Measurements from ENCODE around the gene NEDD4.
"Not testable (repeated sequence)": the region's sequence is repeated elsewhere in the genome, so short reads cannot be mapped to it uniquely, and the experiment has no call there.

Gene NEDD4

GRCh38 chr15:55823699-55824340, 169.6 kb downstream of the NEDD4 start:
- DNase-seq: no peak

DNA sequence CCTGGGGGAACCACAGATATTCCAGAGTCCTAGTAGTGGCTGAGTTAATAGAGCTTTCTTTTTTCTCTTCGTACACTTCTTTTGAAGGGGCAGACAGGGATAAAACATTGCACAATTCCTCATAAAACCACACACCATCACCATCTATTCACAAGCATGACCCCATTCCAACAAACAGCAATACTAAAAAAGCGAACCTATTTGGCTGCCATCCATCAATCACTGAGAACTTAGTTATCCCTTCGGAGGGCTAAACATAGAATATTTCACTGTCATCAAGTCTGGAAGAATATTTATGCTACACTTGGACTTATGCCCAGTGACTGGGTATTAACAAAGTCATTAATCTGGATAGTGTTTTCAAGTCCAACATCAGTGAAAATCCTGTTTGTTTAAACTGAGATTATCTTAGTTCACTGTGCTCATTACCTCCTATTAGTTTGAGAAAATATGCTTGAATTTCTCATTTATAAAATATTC, 170.2 kb downstream of the NEDD4 start:
- DNase-seq: no peak

DNA sequence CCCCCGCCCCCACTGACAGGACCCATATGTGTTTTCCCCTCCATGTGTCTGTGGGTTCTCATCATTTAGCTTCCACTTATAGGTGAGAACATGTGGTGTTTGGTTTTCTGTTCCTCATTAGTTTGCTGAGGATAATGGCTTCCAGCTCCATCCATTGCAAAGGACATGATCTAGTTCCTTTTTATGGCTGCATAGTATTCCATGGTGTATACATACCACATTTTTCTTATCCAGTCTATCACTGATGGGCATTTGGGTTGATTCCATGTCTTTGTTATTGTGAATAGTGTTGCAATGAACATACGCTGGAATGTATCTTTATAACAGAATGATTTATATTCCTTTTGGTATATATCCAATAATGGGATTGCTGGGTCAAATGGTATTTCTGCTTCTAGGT, 171.7 kb downstream of the NEDD4 start:
- DNase-seq: not testable (repeated sequence)

DNA sequence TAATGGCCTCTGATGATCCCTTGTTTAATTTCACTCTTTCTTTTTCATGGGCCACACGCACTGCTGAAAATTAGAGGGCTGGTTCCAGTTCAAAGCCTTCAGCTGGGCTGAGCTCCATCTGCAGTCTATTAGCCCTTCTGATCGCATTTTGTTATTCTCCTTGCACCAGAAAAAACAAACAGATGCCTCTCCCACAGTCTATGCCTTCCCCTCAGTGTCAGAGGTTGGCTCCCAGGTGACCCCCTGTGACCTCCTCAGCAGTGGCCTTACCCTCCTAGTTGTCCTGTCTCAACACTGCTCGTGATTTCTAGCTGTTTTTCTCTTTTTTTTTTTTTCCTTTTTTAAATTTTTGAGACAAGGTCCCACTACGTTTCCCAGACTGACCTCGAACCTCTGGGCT, 173.4 kb downstream of the NEDD4 start:
- DNase-seq: no peak

- no peak for DNase-seq
These were observed 173.9 kb downstream of the NEDD4 start for GRCh38 chr15:55819397-55820034.

DNA sequence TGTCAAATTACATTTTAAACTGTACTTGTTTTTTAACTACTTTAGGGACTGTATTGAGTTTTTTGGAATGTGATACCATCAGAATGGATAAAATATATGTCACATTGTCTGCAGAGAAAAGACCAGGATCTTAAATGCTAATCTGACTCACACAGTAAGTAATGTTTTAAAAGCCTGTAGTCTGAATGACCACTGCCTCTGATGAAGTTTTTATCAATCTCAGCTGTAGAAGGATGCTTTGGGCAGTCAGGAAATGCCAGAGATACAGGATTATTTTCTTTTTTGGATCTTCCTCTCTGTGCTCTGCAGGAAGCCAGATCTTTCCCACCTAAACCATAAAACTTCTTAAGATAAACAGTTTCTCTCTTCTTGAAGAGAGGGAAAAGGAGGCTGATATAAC, 177.4 kb downstream of the NEDD4 start:
- no peak for DNase-seq

GRCh38 chr15:55802600-55803376, 190.6 kb downstream of the NEDD4 start:
- DNase-seq: no peak

DNA sequence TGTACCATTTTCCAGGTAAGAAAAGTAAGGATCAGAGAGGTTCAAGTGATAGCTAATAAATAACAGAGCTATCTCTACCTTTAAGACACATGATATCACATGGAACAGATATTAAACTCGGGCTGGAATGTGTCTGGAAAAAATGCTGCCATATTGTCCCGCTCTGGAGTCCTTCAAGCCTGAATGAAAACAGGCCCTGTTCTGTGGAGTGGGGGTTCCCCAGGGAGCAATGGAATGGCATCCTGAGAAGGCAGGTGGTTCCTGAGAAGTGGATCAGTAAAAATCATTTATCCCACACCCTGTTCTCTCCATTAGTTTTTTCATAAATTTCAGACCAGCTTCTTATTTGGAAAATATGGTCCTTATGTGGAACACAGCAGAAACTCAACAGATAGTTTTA, 193.2 kb downstream of the NEDD4 start:
- no peak for DNase-seq

DNA sequence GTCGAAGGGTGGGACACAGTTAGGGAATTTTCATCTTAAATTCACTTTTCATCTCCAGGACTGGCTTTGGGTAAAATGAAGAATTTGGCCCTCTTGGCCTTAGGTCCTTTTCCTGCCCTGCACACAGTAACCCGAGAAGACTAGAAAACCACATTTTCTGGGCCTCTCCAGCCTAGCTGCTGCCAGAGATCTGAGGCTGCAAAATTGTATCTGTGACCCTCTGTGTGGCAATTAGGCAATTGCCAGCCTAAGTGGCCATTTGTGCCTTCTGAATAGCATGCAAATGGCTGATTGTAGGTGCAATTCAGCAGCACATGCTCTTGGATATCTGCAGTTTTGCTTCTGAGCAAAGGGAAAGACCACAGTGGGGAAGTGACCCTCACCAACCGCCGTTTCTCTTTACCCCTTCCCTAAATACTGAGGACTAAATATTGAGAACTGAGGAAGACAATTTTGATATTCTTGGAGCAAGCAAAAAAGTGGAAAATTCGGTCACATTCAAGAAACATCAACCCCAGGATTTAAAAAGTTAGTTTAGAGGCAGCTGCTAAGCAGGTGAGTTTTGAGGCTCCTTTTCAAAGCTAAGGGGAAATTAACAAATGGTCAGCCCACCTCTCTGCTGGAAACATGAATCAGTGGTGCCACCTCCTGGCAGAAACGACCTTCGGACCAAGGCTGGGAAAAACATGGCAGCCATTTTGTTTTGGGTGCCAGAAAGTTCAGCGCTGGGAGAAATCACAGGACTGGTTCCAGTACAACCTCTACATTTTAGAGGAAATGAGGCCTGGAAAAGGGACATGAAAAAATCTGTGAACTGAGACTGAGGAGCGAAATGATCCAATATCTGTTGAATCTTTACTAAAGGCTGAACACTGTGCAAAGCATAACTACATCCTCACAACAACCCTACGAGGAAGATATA, 193.9 kb downstream of the NEDD4 start:
- DNase-seq: no peak

DNA sequence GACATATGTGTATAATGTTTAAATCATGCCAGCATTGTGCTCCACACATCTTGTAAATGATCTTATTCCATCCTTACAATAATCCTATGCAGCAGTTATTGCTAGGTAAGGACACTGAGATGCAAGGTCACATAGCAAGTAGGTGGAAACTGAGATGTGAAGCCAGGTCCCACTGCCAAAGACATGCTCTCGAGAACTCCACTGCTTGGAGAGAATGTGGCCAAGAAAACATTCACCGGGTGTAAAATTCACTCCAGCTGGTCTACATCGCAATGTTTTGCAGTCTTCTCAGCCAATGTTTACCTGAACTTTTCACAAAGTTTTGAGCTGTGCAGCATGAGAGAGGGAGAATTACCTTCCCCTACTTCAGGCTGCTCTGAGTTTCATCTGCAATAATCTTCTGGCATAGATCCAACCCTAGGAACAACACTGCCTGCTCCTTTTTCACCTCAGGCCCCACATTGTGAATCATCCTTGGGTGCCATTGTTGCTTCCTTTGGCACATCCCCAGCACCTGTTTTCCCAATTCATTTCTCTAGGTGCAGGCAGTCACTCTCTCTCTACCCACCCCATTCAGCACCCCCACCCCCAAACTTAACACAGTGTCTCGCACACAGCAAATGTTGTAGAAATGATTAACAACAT, 197.0 kb downstream of the NEDD4 start:
- DNase-seq: no peak

DNA sequence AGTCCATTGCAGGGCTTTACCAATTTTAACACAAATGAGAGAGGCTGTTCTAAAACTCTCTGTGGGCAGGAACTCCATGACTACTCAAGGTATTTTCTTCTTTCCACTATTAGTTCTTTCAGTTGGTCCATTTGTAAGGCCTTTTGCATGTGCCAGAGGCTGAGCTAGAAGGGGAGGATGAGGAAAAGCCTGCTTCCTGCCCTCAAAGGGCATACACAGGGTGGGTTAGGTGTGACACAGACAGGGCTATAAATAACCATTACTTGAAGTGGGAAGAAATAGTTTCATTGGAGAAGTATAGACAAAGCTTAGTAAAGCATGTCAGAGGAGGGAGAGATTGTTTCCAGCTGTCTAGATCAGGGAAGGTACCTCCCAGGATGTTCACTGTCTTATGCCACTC, 198.4 kb downstream of the NEDD4 start:
- DNase-seq: no peak

DNA sequence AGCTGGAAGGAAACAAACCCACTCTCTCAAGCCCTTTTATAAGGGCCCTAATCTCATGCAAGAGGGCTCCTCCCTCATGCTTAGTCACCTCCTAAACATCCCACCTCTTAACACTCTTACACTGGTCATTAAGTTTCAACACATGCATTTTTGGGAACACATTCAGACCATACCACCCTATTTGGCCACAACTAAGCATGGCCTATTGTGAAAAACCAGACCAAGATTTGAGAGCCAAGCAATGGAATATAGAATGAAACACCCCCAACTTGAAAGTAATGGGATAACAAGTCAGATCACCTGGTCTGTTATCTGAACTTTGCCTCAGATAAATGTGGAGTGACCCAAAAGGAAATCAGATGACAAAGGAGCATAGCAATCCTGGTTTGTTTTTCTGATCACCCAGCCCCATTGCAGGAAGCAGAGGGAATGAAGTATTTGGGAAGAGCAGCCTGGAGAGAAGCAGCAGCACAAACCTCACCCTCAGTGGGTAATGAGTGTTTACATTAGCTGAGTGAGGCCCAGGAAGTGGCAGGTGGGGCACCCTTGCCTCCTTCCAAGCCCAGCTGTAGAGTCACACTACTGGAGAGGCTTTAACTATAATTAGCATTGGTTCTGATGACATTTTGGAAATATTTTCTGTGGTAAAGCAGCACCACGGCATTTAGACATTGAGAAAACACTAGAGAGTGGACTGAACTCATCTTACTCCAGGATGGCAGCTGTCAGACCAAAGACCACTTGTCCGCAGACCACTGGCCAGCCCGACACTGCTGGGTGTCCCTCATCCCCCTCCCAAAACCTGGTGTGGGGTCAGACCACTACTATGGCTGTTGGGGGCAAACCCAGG, 201.6 kb downstream of the NEDD4 start:
- DNase-seq: no peak

DNA sequence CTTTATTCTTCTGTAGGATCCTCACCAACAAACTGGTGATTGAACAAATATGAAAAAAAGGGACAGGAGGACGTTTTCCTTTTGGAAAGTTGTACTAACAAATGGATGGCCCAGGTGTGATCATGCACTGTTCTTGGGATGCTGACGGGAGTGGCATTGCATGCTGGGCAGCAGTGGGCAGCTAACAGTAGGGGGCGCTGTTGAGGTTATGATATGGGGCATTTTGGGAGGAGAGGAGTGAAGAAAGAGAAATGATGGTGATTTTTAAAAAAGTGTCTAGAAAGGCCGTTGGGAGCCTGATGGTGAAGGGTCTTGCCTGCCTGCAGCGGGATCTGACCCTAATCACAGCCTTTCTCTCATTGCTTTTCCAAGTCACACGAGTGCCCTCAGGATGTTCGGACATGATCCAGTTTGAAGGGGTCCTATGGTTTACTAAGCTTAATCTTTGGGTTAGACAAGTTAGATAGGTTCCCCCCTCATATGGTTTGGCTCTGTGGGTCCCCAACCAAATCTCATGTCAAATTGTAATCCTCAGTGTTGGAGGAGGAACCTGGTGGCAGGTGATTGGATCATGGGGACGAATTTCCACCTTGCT, 204.2 kb downstream of the NEDD4 start:
- DNase-seq: peak; percentile 27

- DNase-seq: no peak
These were observed 207.1 kb downstream of the NEDD4 start for GRCh38 chr15:55786341-55786740.

DNA sequence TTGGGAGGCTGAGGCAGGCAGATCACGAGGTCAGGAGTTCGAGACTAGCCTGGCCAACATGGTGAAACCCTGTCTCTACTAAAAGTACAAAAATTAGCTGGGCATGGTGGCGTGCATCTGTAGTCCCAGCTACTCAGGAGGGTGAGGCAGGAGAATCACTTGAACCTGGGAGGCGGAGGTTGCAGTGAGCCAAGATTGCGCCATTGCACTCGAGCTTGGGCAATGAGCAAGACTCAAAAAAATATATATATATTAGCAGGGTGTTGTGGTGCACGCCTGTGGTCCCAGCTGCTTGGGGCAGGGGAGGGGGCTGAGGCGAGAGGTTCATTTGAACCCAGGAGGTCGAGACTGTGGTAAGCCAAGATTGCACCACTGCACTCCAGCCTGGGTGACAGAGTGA, 207.8 kb downstream of the NEDD4 start:
- not testable (repeated sequence) for DNase-seq

GRCh38 chr15:55784286-55784685, 209.1 kb downstream of the NEDD4 start:
- DNase-seq: no peak

- DNase-seq: no peak
These were observed 210.5 kb downstream of the NEDD4 start for GRCh38 chr15:55782901-55783300.

DNA sequence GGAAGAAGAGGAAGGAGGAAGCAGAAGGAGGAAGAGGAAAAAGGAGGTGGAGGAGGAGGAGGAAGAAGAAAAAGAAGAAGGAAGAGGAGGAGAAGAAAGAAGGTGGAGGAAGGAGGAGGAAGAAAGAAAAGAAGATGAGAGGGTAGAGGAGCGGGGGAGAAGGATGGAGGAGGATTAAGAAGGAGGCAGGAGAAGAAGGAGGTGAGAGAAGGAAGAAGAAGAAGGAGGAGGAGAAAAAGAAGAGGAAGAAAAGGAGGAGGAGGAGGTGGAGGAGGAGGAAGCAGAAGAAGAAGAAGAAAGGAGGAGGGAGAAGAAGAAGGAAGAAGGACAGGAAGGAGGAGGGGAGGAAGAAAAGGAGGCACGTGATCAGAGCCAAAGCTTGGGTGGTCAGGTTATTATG, 213.1 kb downstream of the NEDD4 start:
- DNase-seq: no peak

DNA sequence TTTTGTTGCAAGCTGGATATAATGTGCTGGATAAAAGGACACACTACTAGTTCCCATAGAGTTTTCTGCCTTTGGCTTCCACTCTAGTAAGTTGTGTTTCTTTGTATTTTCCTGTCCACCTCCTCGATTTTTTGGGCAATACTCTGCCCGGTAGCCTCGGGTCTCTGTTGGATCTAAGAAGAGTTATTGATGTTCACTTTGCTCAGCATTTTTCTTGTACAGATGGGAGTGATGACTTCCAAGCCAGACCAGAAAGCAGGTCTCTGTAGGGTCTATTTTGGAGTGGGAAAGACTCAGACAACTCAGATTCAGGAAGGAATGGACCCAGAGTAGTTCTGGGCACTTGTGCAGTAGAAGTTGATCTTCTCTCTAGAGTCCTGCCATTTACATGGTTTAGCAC, 214.5 kb downstream of the NEDD4 start:
- no peak for DNase-seq
